HUES64 (cell line): Measurements from ENCODE around the gene REPIN1.

Source experiments
- H3K27ac ChIP-seq: 2 replicates; pipeline ENCODE4 v1.7.0; 2013; ENCODE audit warnings: low read depth, low read length, inconsistent platforms
- H3K27me3 ChIP-seq: 2 replicates; pipeline ENCODE4 v1.6.1; 2013; ENCODE audit warnings: mild to moderate bottlenecking, low read length; ENCODE audit not compliant: insufficient read depth
- H3K36me3 ChIP-seq: 2 replicates; pipeline ENCODE4 v1.6.1; 2013; ENCODE audit warnings: mild to moderate bottlenecking, low read length; ENCODE audit not compliant: insufficient read depth
- H3K4me1 ChIP-seq: 2 replicates; pipeline ENCODE4 v1.6.1; 2013; ENCODE audit warnings: mild to moderate bottlenecking, low read length, moderate library complexity; ENCODE audit not compliant: insufficient read depth
- H3K4me3 ChIP-seq: 2 replicates; pipeline ENCODE4 v1.5.1; 2013; ENCODE audit warnings: mild to moderate bottlenecking, low read length, moderate library complexity
- H3K9ac ChIP-seq: 2 replicates; pipeline ENCODE4 v1.6.1; 2013; ENCODE audit warnings: mild to moderate bottlenecking, low read depth, low read length
- H3K9me3 ChIP-seq: 2 replicates; pipeline ENCODE4 v1.6.1; 2013; ENCODE audit warnings: low read depth, low read length; ENCODE audit not compliant: insufficient read depth
- WGBS: fragments of 150-250, 120-280 bp; methylation state at CpG from one replicate; pipeline ENCODE4 v1.1.7; 2013; ENCODE audit warnings: missing lambda C conversion rate; 5-methylcytosine and 5-hydroxymethylcytosine counted together

The REPIN1 gene

GRCh38 chr7:150420242-150420641 is 51.6 kb downstream of the REPIN1 start:
- no peak overlapping the region for H3K9ac ChIP-seq
- peaks cover 7% of the 10 kb centered on the region; the same call in 1 of the 2 replicates for H3K27me3 ChIP-seq
- H3K27ac ChIP-seq = no peak overlapping the region
- no peak overlapping the region for H3K4me3 ChIP-seq
- 85% methylated on average over 2 of the region's 2 CpGs for WGBS
- no peaks in the 10 kb centered on the region for H3K9me3 ChIP-seq
- no peaks in the 10 kb centered on the region for H3K36me3 ChIP-seq
- H3K4me1 ChIP-seq = no peaks in the 10 kb centered on the region

- WGBS = 29% methylated on average over 27 of the region's 27 CpGs
- H3K36me3 ChIP-seq = no peaks in the 10 kb centered on the region
- no peaks in the 10 kb centered on the region for H3K4me1 ChIP-seq
- H3K27me3 ChIP-seq = peaks cover 7% of the 10 kb centered on the region; the same call in 1 of the 2 replicates
- no peak overlapping the region for H3K27ac ChIP-seq
- no peaks in the 10 kb centered on the region for H3K9me3 ChIP-seq
- H3K9ac ChIP-seq = no peak overlapping the region
- no peak overlapping the region for H3K4me3 ChIP-seq
These were observed 52.5 kb downstream of the REPIN1 start for GRCh38 chr7:150420987-150421674.

- Histone ChIP-seq H3K4me1 (no peaks in the 10 kb centered on the region), H3K4me3 (no peak overlapping the region), H3K36me3 (no peaks in the 10 kb centered on the region), H3K9me3 (no peaks in the 10 kb centered on the region), H3K27me3 (peaks cover 7% of the 10 kb centered on the region; the same call in 1 of the 2 replicates), H3K9ac (no peak overlapping the region), H3K27ac (no peak overlapping the region)
- WGBS = 80% methylated on average over 16 of the region's 17 CpGs
These were observed 53.2 kb downstream of the REPIN1 start for GRCh38 chr7:150421831-150422230.
